ENCODE measurements around the gene IL16.

Gene IL16

GRCh38 chr15:81356252-81356651, 159.6 kb downstream of the IL16 start:
- H3K27ac Mint-ChIP-seq = no peak overlapping the region
- H3K9me3 Mint-ChIP-seq = no peaks in the 10 kb centered on the region
- no peak for DNase-seq
- H3K36me3 Mint-ChIP-seq (ENCODE audit: low read depth) = no peaks in the 10 kb centered on the region
- no peak overlapping the region for H3K4me3 Mint-ChIP-seq
- no peaks in the 10 kb centered on the region for H3K4me1 Mint-ChIP-seq (ENCODE audit: low read depth)
- H3K27me3 Mint-ChIP-seq = no peaks in the 10 kb centered on the region

GRCh38 chr15:81357180-81357686, 160.6 kb downstream of the IL16 start:
- H3K9me3 Mint-ChIP-seq = no peaks in the 10 kb centered on the region
- no peaks in the 10 kb centered on the region for H3K36me3 Mint-ChIP-seq (ENCODE audit: low read depth)
- H3K27ac Mint-ChIP-seq = no peak overlapping the region
- H3K4me1 Mint-ChIP-seq (ENCODE audit: low read depth) = no peaks in the 10 kb centered on the region
- no peaks in the 10 kb centered on the region for H3K27me3 Mint-ChIP-seq
- no peak for DNase-seq
- no peak overlapping the region for H3K4me3 Mint-ChIP-seq

- Mint-ChIP-seq H3K27ac (no peak overlapping the region), H3K4me1 (ENCODE audit: low read depth) (no peaks in the 10 kb centered on the region), H3K36me3 (ENCODE audit: low read depth) (no peaks in the 10 kb centered on the region), H3K4me3 (no peak overlapping the region), H3K27me3 (no peaks in the 10 kb centered on the region), H3K9me3 (no peaks in the 10 kb centered on the region)
- no peak for DNase-seq
Measured at GRCh38 chr15:81358248-81358647, 161.6 kb downstream of the IL16 start.

DNA sequence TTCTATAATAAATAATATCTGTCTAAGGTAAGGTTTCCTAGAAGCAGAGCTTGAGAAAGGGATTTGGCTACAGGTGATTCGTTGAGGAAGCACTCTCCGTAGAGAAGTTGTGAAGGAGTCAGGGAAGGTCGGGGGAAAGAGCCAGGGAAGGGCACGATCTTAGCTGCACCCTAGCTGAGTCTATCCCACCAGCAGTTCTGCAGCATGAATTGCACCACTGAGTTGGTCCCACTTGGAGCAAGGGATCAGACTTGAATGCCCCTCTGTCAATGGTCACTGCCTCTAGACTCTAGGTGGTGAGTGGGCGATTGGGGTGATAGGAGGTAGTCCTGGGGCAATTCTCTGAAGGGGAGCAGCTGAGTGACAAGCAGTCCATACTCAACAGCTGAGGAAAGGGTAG, 163.8 kb downstream of the IL16 start:
- Mint-ChIP-seq H3K27me3 (no peaks in the 10 kb centered on the region), H3K9me3 (no peaks in the 10 kb centered on the region), H3K4me1 (ENCODE audit: low read depth) (no peaks in the 10 kb centered on the region), H3K36me3 (ENCODE audit: low read depth) (no peaks in the 10 kb centered on the region), H3K27ac (no peak overlapping the region), H3K4me3 (no peak overlapping the region)
- DNase-seq = no peak

DNA sequence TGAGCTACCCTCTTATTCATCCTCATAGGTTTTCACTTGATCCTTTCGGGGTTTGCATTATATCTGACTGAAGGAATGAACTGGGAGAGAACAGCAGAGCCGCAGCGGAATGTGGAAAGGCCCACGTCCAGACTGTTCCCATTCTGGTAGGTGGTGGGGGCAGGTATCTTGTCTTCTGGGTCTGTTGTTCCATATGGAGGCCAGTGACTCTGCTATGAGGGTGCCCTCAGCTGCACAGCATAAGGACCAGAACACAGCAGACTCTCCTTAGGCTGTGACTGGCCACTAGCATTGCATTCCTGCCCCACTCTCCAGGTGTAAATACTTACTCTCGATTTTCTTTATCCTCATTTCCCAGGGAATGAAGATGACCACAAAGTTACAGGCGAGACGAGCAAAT, 165.2 kb downstream of the IL16 start:
- no peaks in the 10 kb centered on the region for H3K36me3 Mint-ChIP-seq (ENCODE audit: low read depth)
- no peak overlapping the region for H3K27ac Mint-ChIP-seq
- no peaks in the 10 kb centered on the region for H3K4me1 Mint-ChIP-seq (ENCODE audit: low read depth)
- no peak overlapping the region for H3K4me3 Mint-ChIP-seq
- H3K9me3 Mint-ChIP-seq = no peaks in the 10 kb centered on the region
- DNase-seq = no peak
- H3K27me3 Mint-ChIP-seq = no peaks in the 10 kb centered on the region

- no peaks in the 10 kb centered on the region for H3K9me3 Mint-ChIP-seq
- DNase-seq = no peak
- no peaks in the 10 kb centered on the region for H3K4me1 Mint-ChIP-seq (ENCODE audit: low read depth)
- no peak overlapping the region for H3K27ac Mint-ChIP-seq
- no peak overlapping the region for H3K4me3 Mint-ChIP-seq
- H3K36me3 Mint-ChIP-seq (ENCODE audit: low read depth) = no peaks in the 10 kb centered on the region
- no peaks in the 10 kb centered on the region for H3K27me3 Mint-ChIP-seq
Measured at GRCh38 chr15:81362790-81363189, 166.1 kb downstream of the IL16 start.

DNA sequence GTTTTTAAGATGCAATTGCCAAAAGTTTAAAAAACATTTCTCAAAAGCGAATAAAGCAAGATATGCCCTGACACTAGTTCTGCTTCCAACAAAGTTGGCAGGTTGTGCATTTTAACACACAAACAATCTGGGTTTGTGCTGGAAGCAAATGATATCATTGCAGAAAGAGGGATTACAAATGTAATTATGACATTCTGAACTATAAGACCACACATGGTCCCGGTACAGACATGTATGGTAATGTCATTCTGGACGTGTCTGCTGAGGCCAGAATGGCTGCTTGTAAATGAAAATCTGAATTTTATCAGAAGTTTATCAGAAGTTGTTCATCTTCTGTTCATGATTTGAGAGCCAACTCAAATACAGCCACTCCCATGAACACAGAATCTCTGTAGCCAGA, 166.6 kb downstream of the IL16 start:
- H3K36me3 Mint-ChIP-seq (ENCODE audit: low read depth) = no peaks in the 10 kb centered on the region
- H3K27me3 Mint-ChIP-seq = no peaks in the 10 kb centered on the region
- DNase-seq = no peak
- H3K4me3 Mint-ChIP-seq = no peak overlapping the region
- H3K27ac Mint-ChIP-seq = no peak overlapping the region
- H3K9me3 Mint-ChIP-seq = no peaks in the 10 kb centered on the region
- no peaks in the 10 kb centered on the region for H3K4me1 Mint-ChIP-seq (ENCODE audit: low read depth)

Data from activated T-cell treated with anti-CD3 and anti-CD28 coated beads, Interleukin-2, amount 50 U/mL, for 24 hours (primary cell).